Measurements from ENCODE around the gene UBE3C.

Gene UBE3C

DNA sequence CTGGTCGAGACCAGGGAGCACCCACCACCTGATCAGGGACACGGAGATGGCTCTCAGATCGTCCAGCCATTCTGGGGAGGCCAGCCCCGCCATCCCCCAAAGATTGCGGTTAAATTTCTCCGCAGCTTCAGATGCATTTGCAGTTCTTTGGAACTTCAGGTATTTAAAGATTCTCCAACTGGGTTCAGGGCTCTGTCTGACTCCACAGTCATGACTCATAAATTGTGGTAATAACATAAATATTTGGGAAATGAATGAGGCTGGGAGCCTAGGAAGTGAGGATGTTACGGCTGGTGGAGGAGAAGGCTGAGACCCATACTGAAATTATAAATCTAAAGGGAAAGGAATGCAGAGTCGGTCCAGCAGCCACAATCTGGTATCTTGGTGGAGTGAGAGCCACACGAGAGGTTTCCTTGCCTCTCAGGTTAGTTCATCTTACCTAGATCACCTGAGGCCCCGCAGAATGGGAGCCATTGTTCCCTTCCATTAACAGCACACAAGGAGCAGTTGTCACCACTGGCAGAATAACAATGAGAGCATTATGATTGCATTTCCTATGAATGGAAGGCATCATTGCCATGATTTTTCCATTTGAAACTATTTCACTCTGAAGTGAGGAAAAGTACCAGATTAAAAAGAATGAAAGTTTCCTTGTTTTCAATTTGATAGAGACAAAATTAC lies 171.4 kb downstream of the UBE3C start:
- POLR2A ChIA-PET (ENCODE audit: low non-redundant PET): no interaction called here
- peak; percentile 82 for DNase-seq (ENCODE audit: low spot score)
- H3K27ac ChIP-seq: peak overlapping the region; percentile 90
- TF ChIP-seq CTCF (conservative IDR thresholded peaks at IDR 0.05; ENCODE audit: low read depth): no peak
- CTCF ChIA-PET: no interaction called here

GRCh38 chr7:157310676-157311185 lies 172.0 kb downstream of the UBE3C start:
- TF ChIP-seq CTCF (conservative IDR thresholded peaks at IDR 0.05; ENCODE audit: low read depth): no peak
- H3K27ac ChIP-seq: peak overlapping the region; percentile 90
- ChIA-PET POLR2A (ENCODE audit: low non-redundant PET) (no interaction called here), CTCF (no interaction called here)
- no peak for DNase-seq (ENCODE audit: low spot score)

DNA sequence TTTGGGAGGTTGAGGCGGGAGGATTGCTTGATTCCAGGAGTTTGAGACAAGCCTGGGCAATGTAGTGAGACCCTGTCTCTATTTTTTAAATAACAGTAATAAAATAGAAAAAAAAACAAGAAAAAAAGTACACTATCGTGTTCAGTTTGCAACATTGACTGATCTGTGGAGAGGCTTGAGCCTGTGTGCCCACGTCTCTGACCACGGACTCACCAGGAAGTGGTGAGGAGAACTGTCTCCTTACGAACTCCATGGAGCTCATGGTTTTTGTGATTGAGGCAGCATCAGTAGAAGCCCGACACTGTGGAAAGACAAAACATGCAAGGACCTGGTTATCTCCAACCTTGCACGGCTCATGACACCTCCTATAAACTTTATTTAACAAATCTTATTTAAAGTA lies 174.2 kb downstream of the UBE3C start:
- POLR2A ChIA-PET (ENCODE audit: low non-redundant PET): no interaction called here
- H3K27ac ChIP-seq: no peak overlapping the region
- no peak for TF ChIP-seq CTCF (conservative IDR thresholded peaks at IDR 0.05; ENCODE audit: low read depth)
- CTCF ChIA-PET: no interaction called here
- no peak for DNase-seq (ENCODE audit: low spot score)

GRCh38 chr7:157313645-157314044 lies 174.9 kb downstream of the UBE3C start:
- ChIA-PET CTCF (no interaction called here), POLR2A (ENCODE audit: low non-redundant PET) (no interaction called here)
- TF ChIP-seq CTCF (conservative IDR thresholded peaks at IDR 0.05; ENCODE audit: low read depth): no peak
- DNase-seq (ENCODE audit: low spot score): no peak
- no peak overlapping the region for H3K27ac ChIP-seq

- ChIA-PET POLR2A (ENCODE audit: low non-redundant PET) (no interaction called here), CTCF (interaction anchor here (0.5 kb wide), 1 partner anchor 15 kb away, joined by 3 read pairs; no protein-coding TSS in a partner anchor)
- no peak for DNase-seq (ENCODE audit: low spot score)
- peak overlapping the region; percentile 89 for H3K27ac ChIP-seq
- no peak for TF ChIP-seq CTCF (conservative IDR thresholded peaks at IDR 0.05; ENCODE audit: low read depth)
These were observed 179.4 kb downstream of the UBE3C start for GRCh38 chr7:157318015-157318706.

Data from RWPE1 (cell line).